ENCODE measurements around the gene DCP1A. TPM values are rescaled to one million over a fixed set of nuclear protein-coding genes. Genes with fewer than 3 reads are reported as not detected.
A peak's percentile ranks its signal among the peaks of the same experiment; 100 is the strongest.

DCP1A gene
- polyA plus RNA-seq, 1 experiment, result 27.0 TPM

DNA sequence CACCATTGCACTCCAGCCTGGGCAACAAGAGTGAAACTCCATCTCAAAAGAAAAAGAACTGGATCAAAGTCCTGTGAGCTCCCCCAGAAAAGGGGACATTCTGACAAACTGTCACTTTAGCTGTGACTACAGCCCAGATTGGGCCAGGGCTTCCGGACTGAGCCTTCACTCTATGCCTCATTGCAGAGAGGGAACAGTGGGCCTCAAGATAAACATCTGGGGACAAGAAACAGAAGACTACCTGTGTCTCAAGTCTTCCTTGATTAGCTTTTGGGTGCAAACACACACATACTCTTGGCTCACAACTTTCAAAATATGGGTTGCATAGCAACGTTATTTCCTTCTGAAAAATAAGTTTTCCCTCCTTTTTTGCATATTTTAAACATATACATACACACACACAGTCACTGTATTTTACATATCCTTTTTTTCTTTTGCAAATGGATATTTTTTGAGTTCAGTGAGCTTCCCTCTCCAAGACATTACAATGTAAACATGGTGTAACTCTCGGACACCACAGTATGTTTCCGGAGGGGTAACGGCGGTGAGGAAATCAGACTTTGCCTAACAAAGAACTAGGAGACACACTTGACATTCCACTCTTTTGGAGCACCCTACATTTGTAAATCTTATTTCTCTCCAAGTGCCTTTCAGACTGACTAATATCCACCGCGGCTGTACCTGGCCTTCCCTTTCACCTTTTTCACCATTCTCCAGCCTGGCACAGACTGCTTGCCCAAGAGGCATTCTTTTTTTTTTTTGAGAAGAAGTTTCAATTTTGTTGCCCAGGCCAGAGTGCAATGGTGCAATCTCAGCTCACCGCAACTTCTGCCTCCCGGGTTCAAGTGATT, 95.0 kb downstream of the DCP1A start:
- POLR2A ChIA-PET, result interaction anchor here (0.7 to 0.9 kb wide), 2 partner anchors 11 to 21 kb away, joined by 3 to 5 read pairs; no protein-coding TSS in a partner anchor
- CTCF ChIA-PET, result no interaction called here
- Histone ChIP-seq H3K27ac (ENCODE audit: low read depth, low read length) (no peak overlapping the region), H3K4me3 (ENCODE audit: low read depth, low read length) (peak overlapping the region; percentile 96), H3K9me3 (ENCODE audit: control insufficient read depth, insufficient read depth, low read length) (peaks cover 5% of the 10 kb centered on the region; the same call in 1 of the 2 replicates), H3K27me3 (ENCODE audit: control insufficient read depth, insufficient read depth, low read length) (no peaks in the 10 kb centered on the region)
- DNase-seq (ENCODE audit: low read depth, low spot score), result no peak
- TF ChIP-seq, protein P1, sequence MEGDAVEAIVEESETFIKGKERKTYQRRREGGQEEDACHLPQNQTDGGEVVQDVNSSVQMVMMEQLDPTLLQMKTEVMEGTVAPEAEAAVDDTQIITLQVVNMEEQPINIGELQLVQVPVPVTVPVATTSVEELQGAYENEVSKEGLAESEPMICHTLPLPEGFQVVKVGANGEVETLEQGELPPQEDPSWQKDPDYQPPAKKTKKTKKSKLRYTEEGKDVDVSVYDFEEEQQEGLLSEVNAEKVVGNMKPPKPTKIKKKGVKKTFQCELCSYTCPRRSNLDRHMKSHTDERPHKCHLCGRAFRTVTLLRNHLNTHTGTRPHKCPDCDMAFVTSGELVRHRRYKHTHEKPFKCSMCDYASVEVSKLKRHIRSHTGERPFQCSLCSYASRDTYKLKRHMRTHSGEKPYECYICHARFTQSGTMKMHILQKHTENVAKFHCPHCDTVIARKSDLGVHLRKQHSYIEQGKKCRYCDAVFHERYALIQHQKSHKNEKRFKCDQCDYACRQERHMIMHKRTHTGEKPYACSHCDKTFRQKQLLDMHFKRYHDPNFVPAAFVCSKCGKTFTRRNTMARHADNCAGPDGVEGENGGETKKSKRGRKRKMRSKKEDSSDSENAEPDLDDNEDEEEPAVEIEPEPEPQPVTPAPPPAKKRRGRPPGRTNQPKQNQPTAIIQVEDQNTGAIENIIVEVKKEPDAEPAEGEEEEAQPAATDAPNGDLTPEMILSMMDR (IDR thresholded peaks at IDR 0.05; ENCODE audit: low read depth, low read length), result no peak

DNA sequence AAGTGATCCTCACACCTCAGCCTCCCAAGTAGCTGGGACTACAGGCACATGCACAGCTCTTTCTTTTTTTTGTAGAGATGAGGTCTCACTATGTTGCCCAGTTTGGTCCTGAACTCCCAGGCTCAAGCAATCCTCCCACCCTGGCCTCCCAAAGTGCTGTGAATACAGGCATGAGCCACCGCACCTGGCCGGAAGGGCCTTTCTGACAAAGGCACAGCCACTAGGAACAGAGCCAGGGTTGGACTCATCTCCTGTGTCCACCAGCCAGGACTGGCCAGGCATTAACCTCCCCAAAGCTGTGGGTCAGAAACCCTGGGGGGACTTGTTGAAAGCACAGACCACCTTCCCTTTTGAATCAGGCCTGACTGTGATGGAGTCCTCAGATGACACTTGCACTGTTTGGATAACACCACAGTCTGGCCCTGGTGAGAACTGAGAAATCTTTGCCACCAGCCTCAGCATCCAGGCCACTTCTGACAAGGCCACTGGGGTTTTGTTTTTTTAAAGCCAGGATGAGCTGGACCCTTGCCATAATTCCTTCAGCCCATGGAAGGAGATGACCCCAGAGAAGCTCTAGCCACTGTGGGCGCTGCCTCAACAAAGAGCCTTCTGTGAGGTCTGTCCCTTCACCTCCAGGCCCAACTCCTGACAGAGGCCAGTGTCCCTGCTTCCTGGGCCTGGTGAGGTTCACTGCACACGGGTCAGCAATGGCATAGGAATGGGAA, 96.3 kb downstream of the DCP1A start:
- Histone ChIP-seq H3K4me3 (ENCODE audit: low read depth, low read length) (0 out of 2 replicates have a peak overlapping the region, but pooled peaks have one; percentile 10), H3K9me3 (ENCODE audit: control insufficient read depth, insufficient read depth, low read length) (peaks cover 5% of the 10 kb centered on the region; the same call in 1 of the 2 replicates), H3K27ac (ENCODE audit: low read depth, low read length) (no peak overlapping the region), H3K27me3 (ENCODE audit: control insufficient read depth, insufficient read depth, low read length) (no peaks in the 10 kb centered on the region)
- no peak for DNase-seq (ENCODE audit: low read depth, low spot score)
- ChIA-PET CTCF (no interaction called here), POLR2A (no interaction called here)
- TF ChIP-seq, protein P1 (IDR thresholded peaks at IDR 0.05; ENCODE audit: low read depth, low read length), result no peak

DNA sequence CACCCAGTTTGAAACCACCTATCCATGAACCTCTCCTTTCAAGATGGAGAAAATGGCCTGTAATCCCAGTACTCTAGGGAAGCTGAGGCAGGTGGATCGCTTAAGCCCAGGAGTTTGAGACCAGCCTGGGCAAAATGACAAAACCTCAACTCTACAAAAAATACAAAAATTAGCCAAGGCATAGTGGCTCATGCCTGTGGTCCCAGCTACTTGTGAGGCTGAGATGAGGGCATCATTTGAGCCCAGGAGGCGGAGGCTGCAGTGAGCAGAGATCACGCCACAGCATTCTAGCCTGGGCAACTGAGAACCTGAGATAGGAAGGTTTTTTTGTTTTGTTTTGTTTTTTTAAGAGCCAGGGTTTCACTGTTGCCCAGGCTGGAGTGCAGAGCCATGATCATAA, 96.9 kb downstream of the DCP1A start:
- no peak for DNase-seq (ENCODE audit: low read depth, low spot score)
- H3K4me3 ChIP-seq (ENCODE audit: low read depth, low read length), result no peak overlapping the region
- TF ChIP-seq, protein P1 (IDR thresholded peaks at IDR 0.05; ENCODE audit: low read depth, low read length), result no peak
- CTCF ChIA-PET, result no interaction called here
- POLR2A ChIA-PET, result interaction anchor here (0.6 kb wide), 1 partner anchor 54 kb away, joined by 3 read pairs; no protein-coding TSS in a partner anchor
- peaks cover 5% of the 10 kb centered on the region; the same call in 1 of the 2 replicates for H3K9me3 ChIP-seq (ENCODE audit: control insufficient read depth, insufficient read depth, low read length)
- no peaks in the 10 kb centered on the region for H3K27me3 ChIP-seq (ENCODE audit: control insufficient read depth, insufficient read depth, low read length)
- no peak overlapping the region for H3K27ac ChIP-seq (ENCODE audit: low read depth, low read length)

DNA sequence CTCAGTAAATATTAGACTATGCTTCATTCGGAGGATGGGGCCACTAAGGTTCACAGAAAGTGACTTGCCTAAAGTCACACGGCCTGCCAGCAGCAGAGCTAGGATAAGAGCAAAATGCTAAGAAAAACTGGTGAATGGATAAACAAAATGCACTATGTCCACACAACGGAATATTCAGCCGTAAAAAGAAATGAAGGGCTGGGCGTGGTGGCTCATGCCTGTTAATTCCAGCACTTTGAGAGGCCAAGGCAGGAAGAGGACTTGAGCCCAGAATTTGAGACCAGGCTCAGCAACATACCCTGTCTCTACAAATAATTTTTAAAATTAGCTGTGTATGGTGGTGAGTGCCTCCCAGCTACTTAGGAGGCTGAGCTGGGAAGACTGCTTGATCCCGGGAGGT, 99.2 kb downstream of the DCP1A start:
- ChIA-PET POLR2A (no interaction called here), CTCF (interaction anchor here (1.3 kb wide), 1 partner anchor 51 kb away, joined by 3 read pairs; no protein-coding TSS in a partner anchor)
- DNase-seq (ENCODE audit: low read depth, low spot score), result no peak
- H3K27ac ChIP-seq (ENCODE audit: low read depth, low read length), result no peak overlapping the region
- no peak overlapping the region for H3K4me3 ChIP-seq (ENCODE audit: low read depth, low read length)
- no peaks in the 10 kb centered on the region for H3K27me3 ChIP-seq (ENCODE audit: control insufficient read depth, insufficient read depth, low read length)
- no peaks in the 10 kb centered on the region for H3K9me3 ChIP-seq (ENCODE audit: control insufficient read depth, insufficient read depth, low read length)
- TF ChIP-seq, protein P1 (IDR thresholded peaks at IDR 0.05; ENCODE audit: low read depth, low read length), result no peak

Measured in AG04450 (cell line).